Caco-2 (cell line): ENCODE results near the gene UGT2A2. TPM values are rescaled to one million over a fixed set of nuclear protein-coding genes. Genes with fewer than 3 reads are reported as not detected.
A peak's percentile ranks its signal among the peaks of the same experiment; 100 is the strongest.

Source experiments
- BruUV-seq: library from RNA; stranded (reverse); fragments of 400-500 nt; replicated peaks from 2 replicates; lab custom pipeline; 2021; lab: Mats Ljungman, UMichigan
- CTCF ChIA-PET: fragments of 300-600 bp; sonication (Branson Sonifier 250); formaldehyde crosslinking; loops from one replicate; lab custom pipeline; 2022; ENCODE audit warnings: antibody characterized with exemption; lab: Charles Lee
- POLR2A ChIA-PET: fragments of 300-600 bp; sonication (Branson Sonifier 250); formaldehyde crosslinking; loops from one replicate; lab custom pipeline; 2022; ENCODE audit warnings: antibody characterized with exemption; lab: Charles Lee
- DNase-seq, 2 experiments: peaks; one replicate each; pipeline versions ENCODE4 v3.0.0 to v3.0.0-alpha.2; 2020 to 2022
- H3K27me3 ChIP-seq: replicated peaks from 2 replicates; pipeline ENCODE4 v1.6.0; 2011; ENCODE audit warnings: low read length; ENCODE audit not compliant: control insufficient read depth, insufficient read depth
- H3K36me3 ChIP-seq: 2 replicates; pipeline ENCODE4 v1.5.1; 2011; ENCODE audit warnings: low read length; ENCODE audit not compliant: control insufficient read depth, insufficient read depth
- H3K4me1 ChIP-seq: fragments of 250-450 bp; sonication (Bioruptor Pico); 2 replicates; pipeline ENCODE4 v1.5.1; 2020; ENCODE audit warnings: mild to moderate bottlenecking
- H3K4me3 ChIP-seq: 2 replicates; pipeline ENCODE4 v1.5.1; 2011; ENCODE audit warnings: low read depth, mild to moderate bottlenecking, control low read depth, low read length
- H3K9me3 ChIP-seq: fragments of 250-450 bp; sonication (Bioruptor Pico); 2 replicates; pipeline ENCODE4 v1.5.1; 2020; ENCODE audit warnings: mild to moderate bottlenecking, moderate library complexity
- H3K27ac Mint-ChIP-seq: one replicate; pipeline ENCODE4 v1.8.0; 2022; ENCODE audit warnings: mixed read lengths; ENCODE audit not compliant: unreplicated experiment
- H3K27me3 Mint-ChIP-seq: one replicate; pipeline ENCODE4 v1.8.0; 2022; ENCODE audit warnings: mixed read lengths; ENCODE audit not compliant: insufficient read depth, unreplicated experiment
- H3K36me3 Mint-ChIP-seq: one replicate; pipeline ENCODE4 v1.8.0; 2022; ENCODE audit warnings: mild to moderate bottlenecking, mixed read lengths; ENCODE audit not compliant: insufficient read depth, unreplicated experiment
- H3K4me1 Mint-ChIP-seq: one replicate; pipeline ENCODE4 v1.8.0; 2022; ENCODE audit warnings: low read depth, mixed read lengths; ENCODE audit not compliant: unreplicated experiment
- H3K4me3 Mint-ChIP-seq: one replicate; pipeline ENCODE4 v1.8.0; 2022; ENCODE audit warnings: mild to moderate bottlenecking, moderate library complexity, mixed read lengths; ENCODE audit not compliant: unreplicated experiment
- H3K9me3 Mint-ChIP-seq: one replicate; pipeline ENCODE4 v1.8.0; 2022; ENCODE audit warnings: mixed read lengths; ENCODE audit not compliant: unreplicated experiment
- intact Hi-C: fragments of 100-400 bp; cut with micrococcal nuclease; formaldehyde crosslinking; loops from one replicate; pipeline ENCODE4 v1.10.0; 2022; ENCODE audit not compliant: unreplicated experiment
- total RNA-seq: library from RNA; stranded (reverse); gene quantifications from 2 replicates; pipeline ENCODE4 v1.2.3, GENCODE V29; 2022
- TF ChIP-seq, protein P1 (sequence below), 2 experiments: fragments of 200-600 bp in 1 of 2; IDR thresholded peaks; 1 replicate in 1 of 2; 2 replicates in 1 of 2; pipeline versions ENCODE4 v1.5.1 to v1.8.0; 2011 to 2022; ENCODE audit warnings: antibody characterized with exemption in 1 of 2, control low read depth in 1 of 2, inconsistent platforms in 1 of 2, low read depth in 1 of 2, low read length in 1 of 2, mild to moderate bottlenecking in 1 of 2, moderate library complexity in 1 of 2; ENCODE audit not compliant: insufficient read depth in 1 of 2, severe bottlenecking in 1 of 2, unreplicated experiment in 1 of 2

UGT2A2 gene
- total RNA-seq, 1 experiment from 2014 or later, result not detected

DNA sequence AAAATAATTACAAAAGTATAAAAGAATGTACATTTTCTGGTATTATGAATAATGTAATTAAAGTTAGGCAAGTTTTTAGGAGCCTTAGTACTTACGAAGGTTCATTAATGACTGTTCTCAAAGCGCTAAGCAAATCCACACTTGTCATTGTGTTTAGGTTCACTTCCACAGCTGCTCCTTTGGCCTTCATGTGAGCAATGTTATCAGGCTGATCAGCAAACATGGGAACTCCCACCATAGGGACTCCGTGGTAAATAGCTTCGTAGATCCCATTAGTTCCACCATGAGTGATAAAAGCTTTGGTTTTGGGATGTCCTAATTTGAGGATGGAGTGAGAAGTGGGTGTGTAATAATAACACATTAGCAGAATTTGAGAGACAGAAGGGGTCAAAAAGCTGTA, 45.1 kb downstream of the UGT2A2 start:
- Mint-ChIP-seq H3K4me1 (peaks cover 29% of the 10 kb centered on the region), H3K9me3 (peaks cover 21% of the 10 kb centered on the region), H3K27me3 (no peaks in the 10 kb centered on the region), H3K27ac (no peak overlapping the region), H3K36me3 (no peaks in the 10 kb centered on the region), H3K4me3 (no peak overlapping the region)
- Histone ChIP-seq H3K9me3 (peaks cover 20% of the 10 kb centered on the region), H3K36me3 (no peaks in the 10 kb centered on the region), H3K4me1 (peaks cover 35% of the 10 kb centered on the region), H3K4me3 (no peak overlapping the region), H3K27me3 (no peaks in the 10 kb centered on the region)
- DNase-seq, result peak in 1 of 2 experiments; percentile 38
- BruUV-seq, result no TSS peak
- intact Hi-C loops, result loop anchor here (10.0 kb wide), 2 partner anchors 400 to 720 kb away; no protein-coding TSS in a partner anchor
- TF ChIP-seq, protein P1, sequence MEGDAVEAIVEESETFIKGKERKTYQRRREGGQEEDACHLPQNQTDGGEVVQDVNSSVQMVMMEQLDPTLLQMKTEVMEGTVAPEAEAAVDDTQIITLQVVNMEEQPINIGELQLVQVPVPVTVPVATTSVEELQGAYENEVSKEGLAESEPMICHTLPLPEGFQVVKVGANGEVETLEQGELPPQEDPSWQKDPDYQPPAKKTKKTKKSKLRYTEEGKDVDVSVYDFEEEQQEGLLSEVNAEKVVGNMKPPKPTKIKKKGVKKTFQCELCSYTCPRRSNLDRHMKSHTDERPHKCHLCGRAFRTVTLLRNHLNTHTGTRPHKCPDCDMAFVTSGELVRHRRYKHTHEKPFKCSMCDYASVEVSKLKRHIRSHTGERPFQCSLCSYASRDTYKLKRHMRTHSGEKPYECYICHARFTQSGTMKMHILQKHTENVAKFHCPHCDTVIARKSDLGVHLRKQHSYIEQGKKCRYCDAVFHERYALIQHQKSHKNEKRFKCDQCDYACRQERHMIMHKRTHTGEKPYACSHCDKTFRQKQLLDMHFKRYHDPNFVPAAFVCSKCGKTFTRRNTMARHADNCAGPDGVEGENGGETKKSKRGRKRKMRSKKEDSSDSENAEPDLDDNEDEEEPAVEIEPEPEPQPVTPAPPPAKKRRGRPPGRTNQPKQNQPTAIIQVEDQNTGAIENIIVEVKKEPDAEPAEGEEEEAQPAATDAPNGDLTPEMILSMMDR (IDR thresholded peaks at IDR 0.05; ENCODE audit: insufficient read depth in 1 of 2, low read depth in 1 of 2, low read length in 1 of 2, severe bottlenecking in 1 of 2, unreplicated experiment in 1 of 2), result no peak
- POLR2A ChIA-PET, result no interaction called here
- CTCF ChIA-PET, result no interaction called here

DNA sequence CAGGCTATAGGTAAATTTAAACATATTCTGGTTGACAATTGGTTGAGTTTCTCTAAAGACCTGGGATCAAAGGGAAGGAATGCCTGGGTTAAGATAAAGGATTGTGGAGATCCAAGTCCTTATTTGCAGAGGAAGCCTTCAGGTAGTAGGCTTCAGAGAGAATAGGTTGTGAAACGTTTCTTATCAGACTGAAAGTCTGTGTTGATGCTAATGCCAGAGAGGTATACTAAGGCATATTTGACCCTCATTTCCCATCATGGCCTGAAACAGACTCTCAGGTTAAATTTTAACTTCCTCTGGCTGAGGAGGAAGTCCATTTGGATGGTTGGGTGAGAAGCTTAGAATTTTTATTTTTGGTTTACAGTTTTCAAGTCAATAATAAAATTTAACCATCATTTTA, 48.1 kb downstream of the UGT2A2 start:
- no TSS peak for BruUV-seq
- Mint-ChIP-seq H3K36me3 (no peaks in the 10 kb centered on the region), H3K4me1 (peaks cover 29% of the 10 kb centered on the region), H3K27ac (peak overlapping the region; percentile 89), H3K27me3 (no peaks in the 10 kb centered on the region), H3K4me3 (no peak overlapping the region), H3K9me3 (peaks cover 30% of the 10 kb centered on the region)
- DNase-seq, result peak; percentile 38 to 74
- intact Hi-C loops, result loop anchor here (2.0 to 10.0 kb wide), 3 partner anchors 99 to 717 kb away; no protein-coding TSS in a partner anchor
- H3K4me1 ChIP-seq, result peaks cover 35% of the 10 kb centered on the region
- H3K4me3 ChIP-seq, result no peak overlapping the region
- CTCF ChIA-PET, result interaction anchor here (0.6 kb wide), 1 partner anchor 421 kb away, joined by 3 read pairs; no protein-coding TSS in a partner anchor
- H3K36me3 ChIP-seq, result no peaks in the 10 kb centered on the region
- TF ChIP-seq, protein P1 (IDR thresholded peaks at IDR 0.05; ENCODE audit: insufficient read depth in 1 of 2, low read depth in 1 of 2, low read length in 1 of 2, severe bottlenecking in 1 of 2, unreplicated experiment in 1 of 2), result no peak
- H3K27me3 ChIP-seq, result no peaks in the 10 kb centered on the region
- POLR2A ChIA-PET, result no interaction called here
- H3K9me3 ChIP-seq, result peaks cover 20% of the 10 kb centered on the region

DNA sequence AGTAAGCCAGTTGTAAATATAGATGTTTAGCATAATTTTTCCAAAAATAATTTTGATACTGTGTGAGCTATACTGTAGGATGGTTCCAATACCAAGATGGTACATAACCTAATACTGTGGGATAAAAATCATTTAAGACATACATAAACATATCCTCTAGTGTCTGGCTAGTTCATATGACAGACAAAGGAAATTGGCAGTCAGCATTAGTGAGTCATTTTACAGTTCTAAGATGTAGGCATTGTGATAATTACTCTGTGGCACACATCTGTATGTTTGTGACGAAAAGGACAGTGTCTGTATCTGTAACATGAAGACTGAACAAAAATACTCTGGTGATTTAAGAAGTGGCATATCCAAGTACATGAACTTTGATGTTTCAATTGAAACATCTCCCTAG, 49.6 kb downstream of the UGT2A2 start:
- no peaks in the 10 kb centered on the region for H3K27me3 ChIP-seq
- TF ChIP-seq, protein P1 (IDR thresholded peaks at IDR 0.05; ENCODE audit: insufficient read depth in 1 of 2, low read depth in 1 of 2, low read length in 1 of 2, severe bottlenecking in 1 of 2, unreplicated experiment in 1 of 2), result no peak
- no peak overlapping the region for H3K27ac Mint-ChIP-seq
- POLR2A ChIA-PET, result no interaction called here
- H3K4me1 ChIP-seq, result peaks cover 35% of the 10 kb centered on the region
- H3K9me3 Mint-ChIP-seq, result peaks cover 21% of the 10 kb centered on the region
- H3K4me3 ChIP-seq, result no peak overlapping the region
- intact Hi-C loops, result loop anchor here (2.0 to 10.0 kb wide), 3 partner anchors 97 to 715 kb away; no protein-coding TSS in a partner anchor
- no peaks in the 10 kb centered on the region for H3K36me3 Mint-ChIP-seq
- no peak for DNase-seq
- CTCF ChIA-PET, result no interaction called here
- no peaks in the 10 kb centered on the region for H3K27me3 Mint-ChIP-seq
- H3K36me3 ChIP-seq, result no peaks in the 10 kb centered on the region
- no TSS peak for BruUV-seq
- peaks cover 20% of the 10 kb centered on the region for H3K9me3 ChIP-seq
- H3K4me3 Mint-ChIP-seq, result no peak overlapping the region
- H3K4me1 Mint-ChIP-seq, result peaks cover 29% of the 10 kb centered on the region
